ENCODE measurements around the gene PTMS. TPM values are rescaled to one million over a fixed set of nuclear protein-coding genes. Genes with fewer than 3 reads are reported as not detected.
A peak's percentile ranks its signal among the peaks of the same experiment; 100 is the strongest.

The PTMS gene
- total and polyA plus RNA-seq, 2 of the 13 experiments (the other 11 are each of a cell fraction or from before 2014, with no cell fraction given), result 40.5 to 82.4 TPM

DNA sequence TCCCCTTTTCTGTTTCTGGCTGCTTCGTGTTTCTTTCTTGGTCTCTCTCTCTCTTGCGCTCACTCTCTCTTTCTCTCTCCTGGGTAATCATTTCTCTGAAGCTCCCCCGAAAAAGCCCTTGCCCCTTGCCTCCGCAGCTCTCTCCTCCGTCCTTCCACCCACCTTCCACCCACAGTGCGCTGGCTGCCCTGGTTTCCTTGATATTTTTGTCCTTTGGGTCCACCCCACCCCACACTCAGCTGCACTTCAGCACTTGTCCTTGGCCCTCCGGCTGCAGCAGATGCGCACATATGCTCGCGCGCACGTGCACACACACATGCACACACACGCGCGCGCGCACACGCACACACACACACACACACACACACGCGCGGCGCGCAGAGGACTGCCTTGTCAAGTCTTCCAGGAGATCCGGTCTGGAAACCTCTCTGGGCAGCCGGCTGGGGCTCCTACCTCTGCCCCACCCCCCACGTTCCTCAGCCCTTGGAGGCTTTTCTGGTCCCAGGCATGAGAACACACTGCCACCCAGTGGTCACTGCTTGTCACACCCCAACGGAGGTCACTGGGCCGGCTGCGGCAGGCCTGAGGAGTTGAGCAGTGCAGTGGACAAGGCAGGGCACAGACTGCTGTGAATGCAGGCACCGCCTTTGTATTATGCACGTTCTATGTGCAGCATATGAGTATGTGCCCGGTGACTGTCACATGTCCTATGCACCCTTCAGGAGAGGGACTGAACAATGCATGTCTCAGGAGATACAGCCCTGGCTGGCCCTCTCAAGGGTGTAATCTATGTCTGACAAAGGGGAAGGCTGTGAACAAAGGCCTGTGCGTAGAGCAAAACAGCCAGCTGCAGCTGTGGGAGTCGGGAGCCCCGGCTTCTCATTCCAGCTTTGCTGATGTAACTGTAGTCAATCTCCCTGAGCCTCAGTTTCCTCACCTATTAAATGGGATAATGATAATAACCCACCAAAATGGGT lies 12.7 kb downstream of the PTMS start (continued):
- TF ChIP-seq, protein P1, sequence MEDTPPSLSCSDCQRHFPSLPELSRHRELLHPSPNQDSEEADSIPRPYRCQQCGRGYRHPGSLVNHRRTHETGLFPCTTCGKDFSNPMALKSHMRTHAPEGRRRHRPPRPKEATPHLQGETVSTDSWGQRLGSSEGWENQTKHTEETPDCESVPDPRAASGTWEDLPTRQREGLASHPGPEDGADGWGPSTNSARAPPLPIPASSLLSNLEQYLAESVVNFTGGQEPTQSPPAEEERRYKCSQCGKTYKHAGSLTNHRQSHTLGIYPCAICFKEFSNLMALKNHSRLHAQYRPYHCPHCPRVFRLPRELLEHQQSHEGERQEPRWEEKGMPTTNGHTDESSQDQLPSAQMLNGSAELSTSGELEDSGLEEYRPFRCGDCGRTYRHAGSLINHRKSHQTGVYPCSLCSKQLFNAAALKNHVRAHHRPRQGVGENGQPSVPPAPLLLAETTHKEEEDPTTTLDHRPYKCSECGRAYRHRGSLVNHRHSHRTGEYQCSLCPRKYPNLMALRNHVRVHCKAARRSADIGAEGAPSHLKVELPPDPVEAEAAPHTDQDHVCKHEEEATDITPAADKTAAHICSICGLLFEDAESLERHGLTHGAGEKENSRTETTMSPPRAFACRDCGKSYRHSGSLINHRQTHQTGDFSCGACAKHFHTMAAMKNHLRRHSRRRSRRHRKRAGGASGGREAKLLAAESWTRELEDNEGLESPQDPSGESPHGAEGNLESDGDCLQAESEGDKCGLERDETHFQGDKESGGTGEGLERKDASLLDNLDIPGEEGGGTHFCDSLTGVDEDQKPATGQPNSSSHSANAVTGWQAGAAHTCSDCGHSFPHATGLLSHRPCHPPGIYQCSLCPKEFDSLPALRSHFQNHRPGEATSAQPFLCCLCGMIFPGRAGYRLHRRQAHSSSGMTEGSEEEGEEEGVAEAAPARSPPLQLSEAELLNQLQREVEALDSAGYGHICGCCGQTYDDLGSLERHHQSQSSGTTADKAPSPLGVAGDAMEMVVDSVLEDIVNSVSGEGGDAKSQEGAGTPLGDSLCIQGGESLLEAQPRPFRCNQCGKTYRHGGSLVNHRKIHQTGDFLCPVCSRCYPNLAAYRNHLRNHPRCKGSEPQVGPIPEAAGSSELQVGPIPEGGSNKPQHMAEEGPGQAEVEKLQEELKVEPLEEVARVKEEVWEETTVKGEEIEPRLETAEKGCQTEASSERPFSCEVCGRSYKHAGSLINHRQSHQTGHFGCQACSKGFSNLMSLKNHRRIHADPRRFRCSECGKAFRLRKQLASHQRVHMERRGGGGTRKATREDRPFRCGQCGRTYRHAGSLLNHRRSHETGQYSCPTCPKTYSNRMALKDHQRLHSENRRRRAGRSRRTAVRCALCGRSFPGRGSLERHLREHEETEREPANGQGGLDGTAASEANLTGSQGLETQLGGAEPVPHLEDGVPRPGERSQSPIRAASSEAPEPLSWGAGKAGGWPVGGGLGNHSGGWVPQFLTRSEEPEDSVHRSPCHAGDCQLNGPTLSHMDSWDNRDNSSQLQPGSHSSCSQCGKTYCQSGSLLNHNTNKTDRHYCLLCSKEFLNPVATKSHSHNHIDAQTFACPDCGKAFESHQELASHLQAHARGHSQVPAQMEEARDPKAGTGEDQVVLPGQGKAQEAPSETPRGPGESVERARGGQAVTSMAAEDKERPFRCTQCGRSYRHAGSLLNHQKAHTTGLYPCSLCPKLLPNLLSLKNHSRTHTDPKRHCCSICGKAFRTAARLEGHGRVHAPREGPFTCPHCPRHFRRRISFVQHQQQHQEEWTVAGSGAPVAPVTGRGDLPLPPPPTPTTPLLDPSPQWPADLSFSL (CRISPR knock-in tag; IDR thresholded peaks at IDR 0.05), result peak; percentile 51; the same call in 1 of the 2 replicates
- TF ChIP-seq ZNF354B (CRISPR knock-in tag; IDR thresholded peaks at IDR 0.05) (no peak), THAP11 (CRISPR knock-in tag; IDR thresholded peaks at IDR 0.05) (peak; percentile 71), RCOR2 (CRISPR knock-in tag; IDR thresholded peaks at IDR 0.05) (0 out of 2 replicates have a peak, but pooled peaks have one; percentile 38), ZNF580 (CRISPR knock-in tag; IDR thresholded peaks at IDR 0.05; ENCODE audit: borderline replicate concordance, low read depth) (peak; percentile 86; the same call in 1 of the 2 replicates), KDM5B (CRISPR knock-in tag; IDR thresholded peaks at IDR 0.05; ENCODE audit: borderline replicate concordance) (peak; percentile 74), ZNF781 (CRISPR knock-in tag; IDR thresholded peaks at IDR 0.05; ENCODE audit: borderline replicate concordance, not compliant biosample characterization) (peak; percentile 32), SNRNP70 (IDR thresholded peaks at IDR 0.05; ENCODE audit: low read depth, low read length) (no peak), WIZ (CRISPR knock-in tag; IDR thresholded peaks at IDR 0.05) (no peak; the same call in 1 of the 2 replicates), PREB (CRISPR knock-in tag; IDR thresholded peaks at IDR 0.05) (no peak), ZNF317 (CRISPR knock-in tag; IDR thresholded peaks at IDR 0.05) (peak; percentile 44; the same call in 1 of the 2 replicates), MLX (CRISPR knock-in tag; IDR thresholded peaks at IDR 0.05) (peak; percentile 31; the same call in 1 of the 2 replicates), RXRA (CRISPR knock-in tag; IDR thresholded peaks at IDR 0.05) (peak; percentile 64), SIX1 (CRISPR knock-in tag; IDR thresholded peaks at IDR 0.05; ENCODE audit: borderline replicate concordance) (no peak), MYNN (CRISPR knock-in tag; IDR thresholded peaks at IDR 0.05; ENCODE audit: low read depth) (no peak), AHR (CRISPR knock-in tag; IDR thresholded peaks at IDR 0.05) (0 out of 2 replicates have a peak, but pooled peaks have one; percentile 83), SIX4 (CRISPR knock-in tag; IDR thresholded peaks at IDR 0.05) (0 out of 2 replicates have a peak, but pooled peaks have one; percentile 11), E2F2 (CRISPR knock-in tag; IDR thresholded peaks at IDR 0.05; ENCODE audit: borderline replicate concordance) (no peak), ZNF883 (CRISPR knock-in tag; IDR thresholded peaks at IDR 0.05; ENCODE audit: not compliant biosample characterization) (no peak)

Measured in HepG2 (cell line).